Smooth muscle cell (in vitro differentiated cells): ENCODE data around the gene BCL7B. TPM values are rescaled to one million over a fixed set of nuclear protein-coding genes. Genes with fewer than 3 reads are reported as not detected.

Source experiments
- DNase-seq: peaks from one replicate; lab custom pipeline; 2025; ENCODE audit not compliant: unreplicated experiment; lab: John Stamatoyannopoulos, UW
- H2AFZ ChIP-seq: fragments of 200-600 bp; sonication (generic); 2 replicates; pipeline ENCODE4 v1.6.0; 2016; ENCODE audit warnings: antibody characterized with exemption, low read depth, mild to moderate bottlenecking
- H3F3A ChIP-seq: fragments of 200-600 bp; sonication (generic); 2 replicates; pipeline ENCODE4 v1.6.0; 2017; ENCODE audit warnings: antibody characterized with exemption, low read depth
- H3K27ac ChIP-seq: fragments of 200-600 bp; sonication (generic); 2 replicates; pipeline ENCODE4 v1.5.1; 2016; ENCODE audit warnings: low read depth, mild to moderate bottlenecking
- H3K27me3 ChIP-seq: fragments of 200-600 bp; sonication (generic); 2 replicates; pipeline ENCODE4 v1.6.1; 2016; ENCODE audit warnings: low read depth, mild to moderate bottlenecking
- H3K36me3 ChIP-seq: fragments of 200-600 bp; sonication (generic); 2 replicates; pipeline ENCODE4 v1.5.1; 2016; ENCODE audit warnings: low read depth
- H3K4me1 ChIP-seq: fragments of 200-600 bp; sonication (generic); 2 replicates; pipeline ENCODE4 v1.5.1; 2016; ENCODE audit warnings: low read depth
- H3K4me2 ChIP-seq: fragments of 200-600 bp; sonication (generic); 2 replicates; pipeline ENCODE4 v1.6.0; 2016; ENCODE audit warnings: mild to moderate bottlenecking
- H3K4me3 ChIP-seq: fragments of 200-600 bp; sonication (generic); 2 replicates; pipeline ENCODE4 v1.5.1; 2016; ENCODE audit warnings: mild to moderate bottlenecking
- H3K79me2 ChIP-seq: fragments of 200-600 bp; sonication (generic); 2 replicates; pipeline ENCODE4 v1.6.0; 2016; ENCODE audit warnings: low read depth, mild to moderate bottlenecking
- H3K9ac ChIP-seq: fragments of 200-600 bp; sonication (generic); 2 replicates; pipeline ENCODE4 v1.6.0; 2016; ENCODE audit warnings: low read depth
- H3K9me3 ChIP-seq: fragments of 200-600 bp; sonication (generic); replicated peaks from 2 replicates; pipeline ENCODE4 v1.5.1; 2016; ENCODE audit warnings: low read depth
- H4K20me1 ChIP-seq: fragments of 200-600 bp; sonication (generic); 2 replicates; pipeline ENCODE4 v1.6.0; 2016; ENCODE audit warnings: low read depth
- CTCF ChIP-seq: fragments of 200-600 bp; sonication (generic); IDR thresholded peaks from 2 replicates; pipeline ENCODE4 v1.5.1; 2017; ENCODE audit warnings: borderline replicate concordance, mild to moderate bottlenecking, antibody characterized with exemption; ENCODE audit not compliant: insufficient read depth, poor library complexity, severe bottlenecking
- WGBS: methylation state at CpG from one replicate; pipeline ENCODE4 v1.1.7; 2016; ENCODE audit warnings: low lambda C conversion rate; 5-methylcytosine and 5-hydroxymethylcytosine counted together
- polyA plus RNA-seq: library from polyadenylated mRNA; unstranded; fragments of >200 nt; fragmentation: Nextera tagmentation; extraction: Ambion mirVana; gene quantifications from 2 replicates; pipeline ENCODE4 v1.2.1, GENCODE V29; 2016
- total RNA-seq: library from RNA; depleted of rRNA; stranded (reverse); fragments of >200 nt; gene quantifications from 2 replicates; pipeline ENCODE4 v1.2.3, GENCODE V29; 2014

The BCL7B gene
- total and polyA plus RNA-seq, 2 experiments from 2014 or later: 30.7 to 31.9 TPM

GRCh38 chr7:73519867-73520672 is 37.4 kb downstream of the BCL7B start:
- Histone ChIP-seq H3K4me3 (peak overlapping the region; percentile 97), H2AFZ (no peak overlapping the region)
- WGBS: 76% methylated on average over 18 of the region's 18 CpGs

GRCh38 chr7:73518470-73518869 is 39.0 kb downstream of the BCL7B start:
- Histone ChIP-seq H3K9ac (no peak overlapping the region), H3K36me3 (peaks cover 7% of the 10 kb centered on the region), H2AFZ (no peak overlapping the region), H3K4me3 (no peak overlapping the region), H3K9me3 (no peaks in the 10 kb centered on the region), H3K4me1 (peaks cover 23% of the 10 kb centered on the region), H3F3A (peaks cover 14% of the 10 kb centered on the region), H3K4me2 (peak overlapping the region; percentile 98), H4K20me1 (peaks cover 72% of the 10 kb centered on the region), H3K79me2 (peaks cover 83% of the 10 kb centered on the region), H3K27me3 (no peaks in the 10 kb centered on the region), H3K27ac (no peak overlapping the region)
- DNase-seq: no peak
- WGBS: 93% methylated on average over 5 of the region's 5 CpGs
- TF ChIP-seq CTCF: no peak

More at GRCh38 chr7:73519867-73520672, 37.4 kb downstream of the BCL7B start:
- Histone ChIP-seq H3K27ac (peak overlapping the region; percentile 54), H3K9me3 (no peaks in the 10 kb centered on the region), H3K9ac (peak overlapping the region; percentile 63), H3K79me2 (peaks cover 67% of the 10 kb centered on the region), H3K27me3 (no peaks in the 10 kb centered on the region), H3K4me2 (peak overlapping the region; percentile 98), H3K36me3 (peaks cover 7% of the 10 kb centered on the region), H3F3A (peaks cover 14% of the 10 kb centered on the region), H3K4me1 (peaks cover 23% of the 10 kb centered on the region), H4K20me1 (peaks cover 56% of the 10 kb centered on the region)
- no peak for DNase-seq
- TF ChIP-seq CTCF: no peak

- Histone ChIP-seq H4K20me1 (peaks cover 83% of the 10 kb centered on the region), H3K4me1 (peaks cover 23% of the 10 kb centered on the region), H3K4me2 (no peak overlapping the region), H3K27me3 (no peaks in the 10 kb centered on the region), H3F3A (peaks cover 14% of the 10 kb centered on the region), H3K36me3 (peaks cover 7% of the 10 kb centered on the region), H3K9me3 (no peaks in the 10 kb centered on the region), H2AFZ (no peak overlapping the region), H3K4me3 (no peak overlapping the region), H3K27ac (no peak overlapping the region), H3K9ac (no peak overlapping the region), H3K79me2 (peaks cover 93% of the 10 kb centered on the region)
- 93% methylated on average over 6 of the region's 6 CpGs for WGBS
- no peak for DNase-seq
- TF ChIP-seq CTCF: no peak
Observed at GRCh38 chr7:73517241-73517995, 40.1 kb downstream of the BCL7B start.
